Activated T-cell treated with anti-CD3 and anti-CD28 coated beads, Interleukin-2, amount 50 U/mL, for 24 hours (primary cell): ENCODE results near the gene MORF4L2.
"Not testable (repeated sequence)": the region's sequence is repeated elsewhere in the genome, so short reads cannot be mapped to it uniquely, and the experiment has no call there.

Source experiments
- DNase-seq: peaks from one replicate; pipeline ENCODE4 v3.0.0-alpha.2; 2020
- H3K27ac Mint-ChIP-seq: 2 replicates; pipeline ENCODE4 v1.8.0; 2020; ENCODE audit warnings: mild to moderate bottlenecking, mixed read lengths
- H3K27me3 Mint-ChIP-seq: 2 replicates; pipeline ENCODE4 v1.8.0; 2020; ENCODE audit warnings: mixed read lengths
- H3K36me3 Mint-ChIP-seq: 2 replicates; pipeline ENCODE4 v1.8.0; 2020; ENCODE audit warnings: low read depth, mixed read lengths
- H3K4me1 Mint-ChIP-seq: 2 replicates; pipeline ENCODE4 v1.8.0; 2020; ENCODE audit warnings: low read depth, mixed read lengths
- H3K4me3 Mint-ChIP-seq: 2 replicates; pipeline ENCODE4 v1.8.0; 2020; ENCODE audit warnings: mild to moderate bottlenecking, moderate library complexity, mixed read lengths
- H3K9me3 Mint-ChIP-seq: 2 replicates; pipeline ENCODE4 v1.8.0; 2020; ENCODE audit warnings: mixed read lengths

Gene MORF4L2

GRCh38 chrX:103697687-103698086 lies 11.2 kb upstream of the MORF4L2 start:
- no peak for DNase-seq
- Mint-ChIP-seq H3K4me1 (no peaks in the 10 kb centered on the region), H3K36me3 (no peaks in the 10 kb centered on the region), H3K27ac (no peak overlapping the region), H3K9me3 (no peaks in the 10 kb centered on the region), H3K4me3 (no peak overlapping the region), H3K27me3 (peaks cover 40% of the 10 kb centered on the region)

- H3K4me3 Mint-ChIP-seq: no peak overlapping the region
- peaks cover 24% of the 10 kb centered on the region for H3K27me3 Mint-ChIP-seq
- no peak overlapping the region for H3K27ac Mint-ChIP-seq
- H3K36me3 Mint-ChIP-seq: peaks cover 5% of the 10 kb centered on the region
- no peaks in the 10 kb centered on the region for H3K9me3 Mint-ChIP-seq
- no peaks in the 10 kb centered on the region for H3K4me1 Mint-ChIP-seq
- DNase-seq: no peak
Observed at GRCh38 chrX:103691059-103691458, 4.6 kb upstream of the MORF4L2 start.

GRCh38 chrX:103688946-103689345 lies 2.4 kb upstream of the MORF4L2 start:
- Mint-ChIP-seq H3K27ac (no peak overlapping the region), H3K9me3 (no peaks in the 10 kb centered on the region), H3K4me1 (peaks cover 8% of the 10 kb centered on the region), H3K27me3 (peaks cover 22% of the 10 kb centered on the region), H3K36me3 (peaks cover 23% of the 10 kb centered on the region), H3K4me3 (no peak overlapping the region)
- no peak for DNase-seq

- Mint-ChIP-seq H3K4me3 (no peak overlapping the region), H3K4me1 (peaks cover 13% of the 10 kb centered on the region), H3K36me3 (peaks cover 29% of the 10 kb centered on the region), H3K27ac (no peak overlapping the region), H3K9me3 (no peaks in the 10 kb centered on the region), H3K27me3 (peaks cover 20% of the 10 kb centered on the region)
- peak; percentile 66 for DNase-seq
Observed at GRCh38 chrX:103687696-103688201, 1.2 kb upstream of the MORF4L2 start.

GRCh38 chrX:103687073-103687695 lies 685 bp upstream of the MORF4L2 start:
- H3K36me3 Mint-ChIP-seq: peaks cover 33% of the 10 kb centered on the region
- peaks cover 16% of the 10 kb centered on the region for H3K27me3 Mint-ChIP-seq

GRCh38 chrX:103685396-103685795 lies 1.1 kb downstream of the MORF4L2 start:
- Mint-ChIP-seq H3K4me3 (no peak overlapping the region), H3K9me3 (no peaks in the 10 kb centered on the region), H3K4me1 (peaks cover 13% of the 10 kb centered on the region), H3K27me3 (peaks cover 11% of the 10 kb centered on the region), H3K27ac (peak overlapping the region; percentile 89), H3K36me3 (peaks cover 44% of the 10 kb centered on the region)
- DNase-seq: no peak

More at GRCh38 chrX:103687073-103687695, 685 bp upstream of the MORF4L2 start:
- no peak overlapping the region for H3K27ac Mint-ChIP-seq
- H3K4me1 Mint-ChIP-seq: peaks cover 13% of the 10 kb centered on the region
- H3K4me3 Mint-ChIP-seq: no peak overlapping the region
- DNase-seq: peak; percentile 89
- H3K9me3 Mint-ChIP-seq: no peaks in the 10 kb centered on the region

- Mint-ChIP-seq H3K4me1 (peaks cover 14% of the 10 kb centered on the region), H3K4me3 (no peak overlapping the region), H3K9me3 (no peaks in the 10 kb centered on the region), H3K36me3 (peaks cover 78% of the 10 kb centered on the region), H3K27me3 (peaks cover 13% of the 10 kb centered on the region), H3K27ac (no peak overlapping the region)
- no peak for DNase-seq
Observed at GRCh38 chrX:103681443-103681842, 5.1 kb downstream of the MORF4L2 start.

- DNase-seq: no peak
- no peak overlapping the region for H3K4me3 Mint-ChIP-seq
- no peaks in the 10 kb centered on the region for H3K9me3 Mint-ChIP-seq
- peaks cover 8% of the 10 kb centered on the region for H3K27me3 Mint-ChIP-seq
- H3K36me3 Mint-ChIP-seq: peaks cover 74% of the 10 kb centered on the region
- no peak overlapping the region for H3K27ac Mint-ChIP-seq
- H3K4me1 Mint-ChIP-seq: peaks cover 2% of the 10 kb centered on the region
Observed at GRCh38 chrX:103678199-103678993, 8.1 kb downstream of the MORF4L2 start.

- Mint-ChIP-seq H3K27me3 (peaks cover 8% of the 10 kb centered on the region), H3K27ac (no peak overlapping the region), H3K4me1 (peaks cover 2% of the 10 kb centered on the region), H3K4me3 (no peak overlapping the region), H3K9me3 (no peaks in the 10 kb centered on the region), H3K36me3 (peaks cover 50% of the 10 kb centered on the region)
- no peak for DNase-seq
Observed at GRCh38 chrX:103674531-103675454, 11.7 kb downstream of the MORF4L2 start.

- Mint-ChIP-seq H3K4me3 (no peak overlapping the region), H3K9me3 (no peaks in the 10 kb centered on the region), H3K27me3 (peaks cover 14% of the 10 kb centered on the region), H3K4me1 (no peaks in the 10 kb centered on the region), H3K27ac (no peak overlapping the region), H3K36me3 (peaks cover 4% of the 10 kb centered on the region)
- no peak for DNase-seq
Observed at GRCh38 chrX:103669745-103670144, 16.8 kb downstream of the MORF4L2 start.

- H3K4me3 Mint-ChIP-seq: no peak overlapping the region
- H3K36me3 Mint-ChIP-seq: no peaks in the 10 kb centered on the region
- no peak overlapping the region for H3K27ac Mint-ChIP-seq
- no peak for DNase-seq
- no peaks in the 10 kb centered on the region for H3K4me1 Mint-ChIP-seq
- no peaks in the 10 kb centered on the region for H3K9me3 Mint-ChIP-seq
- peaks cover 38% of the 10 kb centered on the region for H3K27me3 Mint-ChIP-seq
Observed at GRCh38 chrX:103666202-103667107, 20.0 kb downstream of the MORF4L2 start.

- no peak overlapping the region for H3K27ac Mint-ChIP-seq
- no peak overlapping the region for H3K4me3 Mint-ChIP-seq
- no peak for DNase-seq
- H3K27me3 Mint-ChIP-seq: peaks cover 54% of the 10 kb centered on the region
- H3K36me3 Mint-ChIP-seq: no peaks in the 10 kb centered on the region
- no peaks in the 10 kb centered on the region for H3K9me3 Mint-ChIP-seq
- H3K4me1 Mint-ChIP-seq: no peaks in the 10 kb centered on the region
Observed at GRCh38 chrX:103663981-103664762, 22.3 kb downstream of the MORF4L2 start.

GRCh38 chrX:103659460-103659859 lies 27.0 kb downstream of the MORF4L2 start:
- H3K4me3 Mint-ChIP-seq, H3K4me1 Mint-ChIP-seq, H3K27ac Mint-ChIP-seq, H3K9me3 Mint-ChIP-seq, DNase-seq, H3K36me3 Mint-ChIP-seq: not testable (repeated sequence)
- peaks cover 72% of the 10 kb centered on the region for H3K27me3 Mint-ChIP-seq
